ENCODE data around the gene SRRM1. TPM values are rescaled to one million over a fixed set of nuclear protein-coding genes. Genes with fewer than 3 reads are reported as not detected.
"Not testable (repeated sequence)": the region's sequence is repeated elsewhere in the genome, so short reads cannot be mapped to it uniquely, and the experiment has no call there.

SRRM1 gene
- total RNA-seq, 1 experiment from 2014 or later, result 50.0 TPM

GRCh38 chr1:24695202-24695974 is 52.3 kb downstream of the SRRM1 start:
- no peak for DNase-seq (ENCODE audit: low read depth)

- DNase-seq (ENCODE audit: low read depth), result no peak
These were observed 53.1 kb downstream of the SRRM1 start for GRCh38 chr1:24696041-24696755.

- no peak for DNase-seq (ENCODE audit: low read depth)
These were observed 53.7 kb downstream of the SRRM1 start for GRCh38 chr1:24696756-24697330.

GRCh38 chr1:24697453-24698001 is 54.4 kb downstream of the SRRM1 start:
- DNase-seq (ENCODE audit: low read depth), result not testable (repeated sequence)

GRCh38 chr1:24698326-24698725 is 55.2 kb downstream of the SRRM1 start:
- not testable (repeated sequence) for DNase-seq (ENCODE audit: low read depth)

GRCh38 chr1:24699628-24700027 is 56.5 kb downstream of the SRRM1 start:
- peak; percentile 83 for DNase-seq (ENCODE audit: low read depth)

- peak; percentile 97 for DNase-seq (ENCODE audit: low read depth)
These were observed 59.6 kb downstream of the SRRM1 start for GRCh38 chr1:24702511-24703293.

GRCh38 chr1:24704411-24705259 is 61.5 kb downstream of the SRRM1 start:
- DNase-seq (ENCODE audit: low read depth), result peak; percentile 88

GRCh38 chr1:24705260-24706073 is 62.4 kb downstream of the SRRM1 start:
- DNase-seq (ENCODE audit: low read depth), result peak; percentile 99

- DNase-seq (ENCODE audit: low read depth), result not testable (repeated sequence)
These were observed 62.9 kb downstream of the SRRM1 start for GRCh38 chr1:24706074-24706389.

- DNase-seq (ENCODE audit: low read depth), result peak; percentile 75
These were observed 64.6 kb downstream of the SRRM1 start for GRCh38 chr1:24707687-24708086.

GRCh38 chr1:24708938-24709337 is 65.8 kb downstream of the SRRM1 start:
- DNase-seq (ENCODE audit: low read depth), result peak; percentile 39

GRCh38 chr1:24709791-24710441 is 66.8 kb downstream of the SRRM1 start:
- peak; percentile 66 for DNase-seq (ENCODE audit: low read depth)

GRCh38 chr1:24711329-24711728 is 68.2 kb downstream of the SRRM1 start:
- DNase-seq (ENCODE audit: low read depth), result no peak

- DNase-seq (ENCODE audit: low read depth), result peak; percentile 76
These were observed 70.1 kb downstream of the SRRM1 start for GRCh38 chr1:24713176-24713575.

GRCh38 chr1:24713736-24714135 is 70.6 kb downstream of the SRRM1 start:
- DNase-seq (ENCODE audit: low read depth), result no peak

- DNase-seq (ENCODE audit: low read depth), result peak; percentile 88
These were observed 71.9 kb downstream of the SRRM1 start for GRCh38 chr1:24714859-24715520.

GRCh38 chr1:24715658-24716057 is 72.6 kb downstream of the SRRM1 start:
- no peak for DNase-seq (ENCODE audit: low read depth)

All from RPMI7951 (cell line).